ENCODE measurements around the gene DCAF11. TPM values are rescaled to one million over a fixed set of nuclear protein-coding genes. Genes with fewer than 3 reads are reported as not detected.

Gene DCAF11
- total and polyA plus RNA-seq, 2 of the 13 experiments (the other 11 are each of a cell fraction or from before 2014, with no cell fraction given) = 150 to 257 TPM

GRCh38 chr14:24138396-24139271, 24.1 kb downstream of the DCAF11 start (continued):
- TF ChIP-seq ZBTB38 (CRISPR knock-in tag; IDR thresholded peaks at IDR 0.05) (peak; percentile 45; the same call in 1 of the 2 replicates), ZBTB21 (CRISPR knock-in tag; IDR thresholded peaks at IDR 0.05) (no peak), TFAP4 (IDR thresholded peaks at IDR 0.05; ENCODE audit: borderline replicate concordance, low read depth) (no peak), MYPOP (CRISPR knock-in tag; IDR thresholded peaks at IDR 0.05) (no peak), LCORL (IDR thresholded peaks at IDR 0.05) (no peak), LCORL (CRISPR knock-in tag; IDR thresholded peaks at IDR 0.05) (no peak), ZNF274 (CRISPR knock-in tag; IDR thresholded peaks at IDR 0.05) (no peak), SAP130 (CRISPR knock-in tag; IDR thresholded peaks at IDR 0.05; ENCODE audit: low read depth) (peak; percentile 10; the same call in 1 of the 2 replicates), SMAD9 (CRISPR knock-in tag; IDR thresholded peaks at IDR 0.05) (no peak), RORA (CRISPR knock-in tag; IDR thresholded peaks at IDR 0.05) (no peak), ZNF235 (CRISPR knock-in tag; IDR thresholded peaks at IDR 0.05; ENCODE audit: borderline replicate concordance) (no peak), ZGPAT (CRISPR knock-in tag; IDR thresholded peaks at IDR 0.05) (peak; percentile 57; the same call in 1 of the 2 replicates), ZNF101 (CRISPR knock-in tag; IDR thresholded peaks at IDR 0.05; ENCODE audit: borderline replicate concordance, low read depth) (no peak), HES4 (CRISPR knock-in tag; IDR thresholded peaks at IDR 0.05; ENCODE audit: borderline replicate concordance) (no peak), TCF7L2 (IDR thresholded peaks at IDR 0.05; ENCODE audit: low read depth, low read length) (no peak), ZNF33A (CRISPR knock-in tag; IDR thresholded peaks at IDR 0.05; ENCODE audit: borderline replicate concordance) (no peak), ZNF468 (CRISPR knock-in tag; IDR thresholded peaks at IDR 0.05) (no peak)
- TF ChIP-seq, protein P1, sequence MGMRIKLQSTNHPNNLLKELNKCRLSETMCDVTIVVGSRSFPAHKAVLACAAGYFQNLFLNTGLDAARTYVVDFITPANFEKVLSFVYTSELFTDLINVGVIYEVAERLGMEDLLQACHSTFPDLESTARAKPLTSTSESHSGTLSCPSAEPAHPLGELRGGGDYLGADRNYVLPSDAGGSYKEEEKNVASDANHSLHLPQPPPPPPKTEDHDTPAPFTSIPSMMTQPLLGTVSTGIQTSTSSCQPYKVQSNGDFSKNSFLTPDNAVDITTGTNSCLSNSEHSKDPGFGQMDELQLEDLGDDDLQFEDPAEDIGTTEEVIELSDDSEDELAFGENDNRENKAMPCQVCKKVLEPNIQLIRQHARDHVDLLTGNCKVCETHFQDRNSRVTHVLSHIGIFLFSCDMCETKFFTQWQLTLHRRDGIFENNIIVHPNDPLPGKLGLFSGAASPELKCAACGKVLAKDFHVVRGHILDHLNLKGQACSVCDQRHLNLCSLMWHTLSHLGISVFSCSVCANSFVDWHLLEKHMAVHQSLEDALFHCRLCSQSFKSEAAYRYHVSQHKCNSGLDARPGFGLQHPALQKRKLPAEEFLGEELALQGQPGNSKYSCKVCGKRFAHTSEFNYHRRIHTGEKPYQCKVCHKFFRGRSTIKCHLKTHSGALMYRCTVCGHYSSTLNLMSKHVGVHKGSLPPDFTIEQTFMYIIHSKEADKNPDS (CRISPR knock-in tag; IDR thresholded peaks at IDR 0.05) = no peak
- TF ChIP-seq, protein P2, sequence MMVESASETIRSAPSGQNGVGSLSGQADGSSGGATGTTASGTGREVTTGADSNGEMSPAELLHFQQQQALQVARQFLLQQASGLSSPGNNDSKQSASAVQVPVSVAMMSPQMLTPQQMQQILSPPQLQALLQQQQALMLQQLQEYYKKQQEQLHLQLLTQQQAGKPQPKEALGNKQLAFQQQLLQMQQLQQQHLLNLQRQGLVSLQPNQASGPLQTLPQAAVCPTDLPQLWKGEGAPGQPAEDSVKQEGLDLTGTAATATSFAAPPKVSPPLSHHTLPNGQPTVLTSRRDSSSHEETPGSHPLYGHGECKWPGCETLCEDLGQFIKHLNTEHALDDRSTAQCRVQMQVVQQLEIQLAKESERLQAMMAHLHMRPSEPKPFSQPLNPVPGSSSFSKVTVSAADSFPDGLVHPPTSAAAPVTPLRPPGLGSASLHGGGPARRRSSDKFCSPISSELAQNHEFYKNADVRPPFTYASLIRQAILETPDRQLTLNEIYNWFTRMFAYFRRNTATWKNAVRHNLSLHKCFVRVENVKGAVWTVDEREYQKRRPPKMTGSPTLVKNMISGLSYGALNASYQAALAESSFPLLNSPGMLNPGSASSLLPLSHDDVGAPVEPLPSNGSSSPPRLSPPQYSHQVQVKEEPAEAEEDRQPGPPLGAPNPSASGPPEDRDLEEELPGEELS (CRISPR knock-in tag; IDR thresholded peaks at IDR 0.05) = no peak
- TF ChIP-seq, protein P3, sequence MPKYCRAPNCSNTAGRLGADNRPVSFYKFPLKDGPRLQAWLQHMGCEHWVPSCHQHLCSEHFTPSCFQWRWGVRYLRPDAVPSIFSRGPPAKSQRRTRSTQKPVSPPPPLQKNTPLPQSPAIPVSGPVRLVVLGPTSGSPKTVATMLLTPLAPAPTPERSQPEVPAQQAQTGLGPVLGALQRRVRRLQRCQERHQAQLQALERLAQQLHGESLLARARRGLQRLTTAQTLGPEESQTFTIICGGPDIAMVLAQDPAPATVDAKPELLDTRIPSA (CRISPR knock-in tag; IDR thresholded peaks at IDR 0.05; ENCODE audit: borderline replicate concordance) = no peak
